G401 (cell line): Measurements from ENCODE around the gene MEAK7. TPM values are rescaled to one million over a fixed set of nuclear protein-coding genes. Genes with fewer than 3 reads are reported as not detected.

Source experiments
- DNase-seq: peaks from one replicate; pipeline ENCODE4 v3.0.0-alpha.2; 2015; ENCODE audit warnings: low spot score
- in situ Hi-C: cut with HindIII; loops from 2 replicates; pipeline ENCODE4 v1.10.0; 2016; ENCODE audit warnings: low sequenced_read_pairs, mixed read lengths
- total RNA-seq: library from RNA; depleted of rRNA; stranded (reverse); fragments of >200 nt; shearing (Covaris generic); gene quantifications from 2 replicates; pipeline ENCODE4 v1.2.3, GENCODE V29; 2014

Gene MEAK7
- total RNA-seq, 1 experiment from 2014 or later: 16.5 TPM

DNA sequence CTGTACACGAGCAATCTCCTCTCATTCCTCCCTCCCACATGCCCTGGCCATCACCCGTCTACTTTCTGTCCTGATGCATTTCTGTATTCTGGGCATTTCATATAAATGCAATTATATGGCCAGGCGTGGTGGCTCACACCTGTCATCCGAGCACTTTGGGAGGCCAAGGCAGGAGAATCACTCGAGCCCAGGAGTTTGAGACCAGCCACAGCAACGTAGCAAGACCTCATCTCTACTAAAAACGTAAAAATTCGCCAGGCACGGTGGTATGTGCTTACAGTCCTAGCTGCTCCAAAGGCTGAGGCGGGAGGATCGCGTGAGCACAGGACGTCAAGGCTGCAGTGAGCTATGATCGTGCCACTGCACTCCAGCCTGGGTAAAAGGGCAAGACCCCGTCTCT is 4.8 kb downstream of the MEAK7 start:
- no peak for DNase-seq
- in situ Hi-C loops: no loop called here

DNA sequence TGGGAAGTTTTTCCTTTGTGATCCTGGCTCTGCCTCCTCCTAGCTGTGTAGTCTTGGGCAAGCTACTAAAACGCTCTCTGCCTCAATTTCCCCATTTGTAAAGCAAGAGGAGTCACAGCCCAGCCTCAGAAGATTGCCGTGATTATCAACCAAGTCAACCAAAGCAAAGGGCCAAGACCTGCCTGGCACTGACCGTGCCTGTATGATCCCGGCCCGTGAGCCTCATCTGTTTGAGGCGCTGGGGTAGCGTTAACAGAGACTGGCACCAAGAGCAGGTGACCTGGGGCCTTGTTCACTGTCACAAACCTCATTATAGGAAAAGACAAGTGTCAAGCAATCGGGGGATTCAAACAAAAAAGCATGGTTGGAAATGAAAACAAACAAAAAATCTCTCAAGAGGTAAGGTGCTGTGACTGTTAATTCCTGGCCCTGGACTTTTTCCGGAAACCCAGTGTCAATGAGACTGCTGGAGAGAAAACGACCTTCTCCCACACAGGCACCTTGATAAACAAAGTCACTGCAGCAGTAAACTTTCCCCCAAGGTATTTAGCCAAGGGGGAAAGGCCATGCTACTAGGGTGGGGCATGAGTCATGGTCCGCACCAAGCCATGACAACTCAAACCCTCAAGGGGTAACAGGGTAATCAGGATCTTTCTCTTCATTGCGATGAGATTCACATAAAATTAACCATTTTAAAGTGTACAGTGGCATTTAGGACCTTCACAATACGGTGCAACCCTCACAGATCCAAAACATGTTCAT is 5.4 kb downstream of the MEAK7 start:
- in situ Hi-C loops: no loop called here
- no peak for DNase-seq

DNA sequence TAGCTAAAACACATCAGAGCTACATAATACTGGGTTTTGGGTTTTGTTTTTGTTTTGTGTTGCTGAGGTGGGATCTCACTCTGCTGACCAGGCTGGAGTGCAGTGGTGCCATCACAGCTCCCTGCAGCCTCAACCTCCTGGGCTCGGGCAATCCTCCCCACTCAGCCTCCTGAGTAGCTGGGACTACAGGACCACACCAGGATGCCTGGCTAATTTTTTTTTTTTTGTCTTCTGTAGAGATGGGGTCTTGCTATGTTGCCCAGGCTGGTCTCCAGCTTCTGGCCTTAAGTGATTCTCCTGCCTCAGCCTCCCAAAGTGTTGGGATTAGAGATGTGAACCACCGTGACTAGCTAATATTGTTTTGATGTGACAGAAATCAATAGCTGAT is 6.2 kb downstream of the MEAK7 start:
- in situ Hi-C loops: no loop called here
- DNase-seq: no peak

- in situ Hi-C loops: no loop called here
- no peak for DNase-seq
Measured at GRCh38 chr16:84497418-84498222, 6.8 kb downstream of the MEAK7 start.

- in situ Hi-C loops: no loop called here
- DNase-seq: no peak
Measured at GRCh38 chr16:84496991-84497390, 7.5 kb downstream of the MEAK7 start.

GRCh38 chr16:84495506-84495905 is 9.0 kb downstream of the MEAK7 start:
- DNase-seq: no peak
- in situ Hi-C loops: no loop called here

DNA sequence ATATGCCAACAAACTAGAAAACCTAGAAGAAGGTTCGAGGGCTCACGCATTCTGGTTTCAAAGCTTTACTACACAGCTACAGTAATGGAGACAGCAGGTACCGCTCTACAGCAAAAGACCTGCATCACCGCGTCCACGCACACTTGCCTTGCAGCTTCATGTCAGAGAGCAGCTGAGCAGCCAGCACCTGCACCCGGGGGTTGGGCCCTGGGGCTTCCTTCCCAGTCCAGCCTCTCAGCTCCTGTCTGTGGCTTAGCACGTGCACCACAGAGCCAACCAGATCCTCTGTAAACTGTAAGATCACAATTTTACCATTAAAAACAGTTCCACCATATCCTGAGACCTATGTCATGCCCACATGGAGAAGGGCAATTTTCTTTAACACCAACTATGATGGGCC is 15.3 kb downstream of the MEAK7 start:
- DNase-seq: no peak
- in situ Hi-C loops: no loop called here

- in situ Hi-C loops: no loop called here
- no peak for DNase-seq
Measured at GRCh38 chr16:84487358-84487757, 17.1 kb downstream of the MEAK7 start.

DNA sequence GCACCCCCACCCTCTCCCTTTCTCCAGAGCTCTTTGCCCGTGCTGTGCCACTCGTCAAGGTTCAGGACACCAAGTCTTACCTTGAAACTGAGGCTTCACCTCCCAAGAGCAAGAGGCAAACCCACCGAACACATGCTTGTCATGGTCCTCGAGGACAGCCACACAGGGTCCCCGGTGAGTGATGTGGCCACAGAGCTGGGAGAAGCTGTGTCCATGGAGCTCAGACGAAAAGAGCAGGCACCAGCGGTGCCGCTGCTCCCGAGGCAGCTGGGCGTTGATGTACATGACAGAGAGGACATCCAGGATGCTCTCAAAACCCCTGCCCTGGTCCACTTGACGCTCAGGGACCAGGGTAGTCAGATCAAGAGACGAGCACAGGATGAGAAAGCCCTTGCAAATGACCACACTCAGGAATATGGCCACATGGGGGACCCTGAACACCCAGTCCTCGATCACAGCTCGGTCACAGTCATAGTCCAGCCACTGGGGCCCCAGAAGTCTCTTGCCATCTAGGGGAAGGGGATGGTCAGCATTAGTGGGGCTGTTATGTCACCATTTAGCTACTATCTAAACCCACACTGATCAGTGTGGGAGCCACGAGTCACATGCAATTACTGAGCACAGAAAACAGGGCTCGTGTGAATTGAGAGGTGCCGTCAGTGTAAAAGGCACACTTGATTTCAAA is 17.8 kb downstream of the MEAK7 start:
- in situ Hi-C loops: no loop called here
- no peak for DNase-seq

- no peak for DNase-seq
- in situ Hi-C loops: no loop called here
Measured at GRCh38 chr16:84486126-84486525, 18.3 kb downstream of the MEAK7 start.

- DNase-seq: no peak
- in situ Hi-C loops: no loop called here
Measured at GRCh38 chr16:84485255-84486010, 19.0 kb downstream of the MEAK7 start.

DNA sequence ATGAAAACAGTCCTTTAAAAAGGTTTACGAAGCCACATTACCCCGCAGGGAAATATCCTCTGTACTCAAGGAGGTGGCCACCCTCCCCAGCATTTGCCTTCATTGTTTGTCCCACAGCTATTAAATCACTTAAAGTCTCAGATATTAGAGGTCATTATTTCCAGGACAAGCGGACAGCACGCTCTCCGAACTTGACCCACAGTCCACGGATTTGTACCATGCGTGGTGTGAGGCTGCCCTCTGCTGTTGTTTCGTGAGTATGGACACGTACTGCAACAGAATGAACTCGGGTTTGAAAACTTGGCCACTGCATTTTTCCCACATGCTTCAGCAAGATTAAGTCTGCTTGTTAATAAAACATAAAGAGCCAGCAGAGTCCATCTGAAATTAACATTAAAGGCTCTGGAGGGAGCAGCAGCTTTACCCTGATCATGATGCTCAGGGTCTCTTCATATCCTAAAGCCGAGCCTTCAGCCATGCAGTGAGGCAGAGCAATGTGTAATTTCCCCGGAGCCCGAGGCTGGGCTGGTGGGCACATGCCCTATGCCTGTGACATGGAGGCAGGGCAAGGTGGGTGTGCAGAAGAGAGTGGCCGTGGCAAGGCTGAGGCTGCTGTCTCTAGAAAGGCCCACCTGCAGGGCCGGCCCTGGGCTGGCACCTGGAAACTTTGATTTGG is 19.7 kb downstream of the MEAK7 start:
- in situ Hi-C loops: no loop called here
- DNase-seq: peak; percentile 83

- in situ Hi-C loops: no loop called here
- DNase-seq: no peak
Measured at GRCh38 chr16:84483882-84484565, 20.4 kb downstream of the MEAK7 start.

GRCh38 chr16:84482951-84483881 is 21.2 kb downstream of the MEAK7 start:
- in situ Hi-C loops: no loop called here
- DNase-seq: no peak

GRCh38 chr16:84482001-84482891 is 22.2 kb downstream of the MEAK7 start:
- in situ Hi-C loops: no loop called here
- peak; percentile 74 for DNase-seq

GRCh38 chr16:84481051-84481735 is 23.3 kb downstream of the MEAK7 start:
- in situ Hi-C loops: no loop called here
- DNase-seq: no peak
